Spleen (tissue), 11 donors: ENCODE results near the gene HLA-DPA1. TPM values are rescaled to one million over a fixed set of nuclear protein-coding genes. Genes with fewer than 3 reads are reported as not detected.
A peak's percentile ranks its signal among the peaks of the same experiment; 100 is the strongest.

ENCODE experiments used
- DNase-seq: peaks from one replicate; pipeline ENCODE4 v3.0.0-alpha.2; 2020
- H3K27ac ChIP-seq, 8 donors: fragments of 200-600 bp; sonication (generic) in 7 of 8; 1 replicate in 4 of 8; 2 replicates in 4 of 8; pipeline versions ENCODE4 v1.5.0 to v1.8.0; 2016 to 2021; ENCODE audit warnings: inconsistent platforms in 4 of 8, mild to moderate bottlenecking in 4 of 8, moderate library complexity in 1 of 8
- H3K27me3 ChIP-seq, 7 donors: fragments of 200-600 bp; sonication (generic) in 6 of 7; replicated peaks in 1 of 7; 1 replicate in 4 of 7; 2 replicates in 3 of 7; pipeline versions ENCODE4 v1.5.0 to v1.8.0; 2016 to 2021; ENCODE audit warnings: inconsistent platforms in 3 of 7, mild to moderate bottlenecking in 1 of 7
- H3K36me3 ChIP-seq, 6 donors: fragments of 200-600 bp; sonication (generic) in 5 of 6; 1 replicate in 4 of 6; 2 replicates in 2 of 6; pipeline versions ENCODE4 v1.5.0 to v1.8.0; 2016 to 2021; ENCODE audit warnings: inconsistent platforms in 2 of 6
- H3K4me1 ChIP-seq, 6 donors: fragments of 200-600 bp; sonication (generic) in 5 of 6; 1 replicate in 3 of 6; 2 replicates in 3 of 6; pipeline versions ENCODE4 v1.5.0 to v1.8.0; 2016 to 2021; ENCODE audit warnings: inconsistent platforms in 3 of 6
- H3K4me3 ChIP-seq, 8 donors: fragments of 200-600 bp; sonication (generic) in 7 of 8; 1 replicate in 4 of 8; 2 replicates in 4 of 8; pipeline versions ENCODE4 v1.5.0 to v1.8.0; 2016 to 2021; ENCODE audit warnings: inconsistent platforms in 4 of 8, mild to moderate bottlenecking in 4 of 8, moderate library complexity in 2 of 8
- H3K9me3 ChIP-seq, 8 donors: fragments of 200-600 bp; sonication (generic) in 7 of 8; 1 replicate in 4 of 8; 2 replicates in 4 of 8; pipeline versions ENCODE4 v1.5.0 to v1.8.0; 2016 to 2021; ENCODE audit warnings: inconsistent platforms in 4 of 8
- POLR2A ChIP-seq, 3 donors: fragments of 450-650 bp; IDR thresholded peaks; one replicate each; pipeline ENCODE4 v1.5.1; 2017; ENCODE audit warnings: antibody characterized with exemption in 3 of 3, mild to moderate bottlenecking in 1 of 3
- POLR2AphosphoS5 ChIP-seq, 3 donors: sonication (generic); formaldehyde crosslinking; IDR thresholded peaks; one replicate each; pipeline ENCODE4 v1.5.1; 2017; ENCODE audit warnings: antibody characterized with exemption in 3 of 3
- WGBS, 5 donors: extraction: QIAGEN DNeasy Blood & Tissue Kit in 3 of 5; methylation state at CpG; one replicate each; pipeline versions ENCODE4 v1.1.5 to v1.1.7; 2013 to 2018; 5-methylcytosine and 5-hydroxymethylcytosine counted together
- intact Hi-C: fragments of 100-400 bp; cut with DNase I; formaldehyde crosslinking; loops from one replicate; pipeline ENCODE4 v1.15.0; 2023; ENCODE audit warnings: low total_unique reads
- polyA plus RNA-seq, 3 donors: library from polyadenylated mRNA; stranded (reverse); fragments of 200-250 nt; gene quantifications; one replicate each; pipeline ENCODE4 v1.2.1, GENCODE V29; 2013
- total RNA-seq, 7 donors: library from RNA; depleted of rRNA in 3 of 7; stranded (reverse); fragments of >200 nt in 3 of 7; fragmentation: NEBNext Ultra II Directional in 4 of 7; extraction: Animal tissue kit (Norgen Biotek cat#: 25700) in 4 of 7; gene quantifications; one replicate each; pipeline versions ENCODE4 v1.1.0 to v1.2.1, GENCODE V29; 2016 to 2021
- TF ChIP-seq, protein P1 (sequence below), 11 experiments: fragments of 200-600 bp in 7 of 11; fragments of 450-650 bp in 4 of 11; sonication (generic) in 4 of 11; IDR thresholded peaks in 8 of 11; conservative IDR thresholded peaks in 3 of 11; 1 replicate in 7 of 11; 2 replicates in 4 of 11; pipeline versions ENCODE4 v1.4.0 to v1.8.0; 2016 to 2021; ENCODE audit warnings: antibody characterized with exemption in 11 of 11, inconsistent platforms in 4 of 11, mild to moderate bottlenecking in 1 of 11
- donor health status: healthy with polysubstance abuse.
- donor health status: DM: no; HTN: no; CAD: no; lungs with moderate emphysema.
- donor health status: DM: no; HTN: no; CAD: no.
- donor health status: Bipolar disorder and iron deficiency.
- donor health status: healthy.
- donor health status: DM: no; HTN: no; CAD: no.
- donor health status: DM: yes; HTN: yes; CAD: no.

Gene HLA-DPA1
- total and polyA plus RNA-seq, 10 donors, result 253 to 621 (median 494) TPM

GRCh38 chr6:33117811-33118277 is 44.4 kb upstream of the HLA-DPA1 start:
- Histone ChIP-seq H3K4me3 (no peak overlapping the region), H3K36me3 (no peaks in the 10 kb centered on the region), H3K27ac (no peak overlapping the region), H3K4me1 (peaks cover 0 to 49% (median 38%) of the 10 kb centered on the region in 6 donors), H3K27me3 (peaks cover 0 to 40% (median 26%) of the 10 kb centered on the region in 7 donors), H3K9me3 (peaks cover 0 to 2% (median 0%) of the 10 kb centered on the region in 8 donors)
- intact Hi-C loops, result no loop called here
- DNase-seq, result no peak
- 11 to 20% (median 15%) methylated on average over 9 of the region's 9 CpGs for WGBS, 5 donors
- TF ChIP-seq, protein P1, sequence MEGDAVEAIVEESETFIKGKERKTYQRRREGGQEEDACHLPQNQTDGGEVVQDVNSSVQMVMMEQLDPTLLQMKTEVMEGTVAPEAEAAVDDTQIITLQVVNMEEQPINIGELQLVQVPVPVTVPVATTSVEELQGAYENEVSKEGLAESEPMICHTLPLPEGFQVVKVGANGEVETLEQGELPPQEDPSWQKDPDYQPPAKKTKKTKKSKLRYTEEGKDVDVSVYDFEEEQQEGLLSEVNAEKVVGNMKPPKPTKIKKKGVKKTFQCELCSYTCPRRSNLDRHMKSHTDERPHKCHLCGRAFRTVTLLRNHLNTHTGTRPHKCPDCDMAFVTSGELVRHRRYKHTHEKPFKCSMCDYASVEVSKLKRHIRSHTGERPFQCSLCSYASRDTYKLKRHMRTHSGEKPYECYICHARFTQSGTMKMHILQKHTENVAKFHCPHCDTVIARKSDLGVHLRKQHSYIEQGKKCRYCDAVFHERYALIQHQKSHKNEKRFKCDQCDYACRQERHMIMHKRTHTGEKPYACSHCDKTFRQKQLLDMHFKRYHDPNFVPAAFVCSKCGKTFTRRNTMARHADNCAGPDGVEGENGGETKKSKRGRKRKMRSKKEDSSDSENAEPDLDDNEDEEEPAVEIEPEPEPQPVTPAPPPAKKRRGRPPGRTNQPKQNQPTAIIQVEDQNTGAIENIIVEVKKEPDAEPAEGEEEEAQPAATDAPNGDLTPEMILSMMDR (IDR thresholded peaks at IDR 0.05 in 8 of 11, conservative IDR thresholded peaks at IDR 0.05 in 3 of 11), result no peak
- TF ChIP-seq POLR2AphosphoS5 (IDR thresholded peaks at IDR 0.05) (no peak), POLR2A (IDR thresholded peaks at IDR 0.05) (no peak)

- peaks cover 0 to 57% (median 44%) of the 10 kb centered on the region in 6 donors for H3K4me1 ChIP-seq
- H3K36me3 ChIP-seq, result no peaks in the 10 kb centered on the region
- peak overlapping the region in 1 of 8 donors; percentile 35 for H3K4me3 ChIP-seq
- WGBS, 5 donors, result 6 to 19% (median 12%) methylated on average over 32 of the region's 32 CpGs
- TF ChIP-seq POLR2A (IDR thresholded peaks at IDR 0.05), result no peak
- no peak for TF ChIP-seq POLR2AphosphoS5 (IDR thresholded peaks at IDR 0.05)
- TF ChIP-seq, protein P1 (IDR thresholded peaks at IDR 0.05 in 8 of 11, conservative IDR thresholded peaks at IDR 0.05 in 3 of 11), result no peak
- DNase-seq, result peak; percentile 75
- no peak overlapping the region for H3K27ac ChIP-seq
- peaks cover 0 to 40% (median 26%) of the 10 kb centered on the region in 7 donors for H3K27me3 ChIP-seq
- intact Hi-C loops, result no loop called here
- no peaks in the 10 kb centered on the region for H3K9me3 ChIP-seq
Observed at GRCh38 chr6:33116841-33117711, 43.6 kb upstream of the HLA-DPA1 start.

DNA sequence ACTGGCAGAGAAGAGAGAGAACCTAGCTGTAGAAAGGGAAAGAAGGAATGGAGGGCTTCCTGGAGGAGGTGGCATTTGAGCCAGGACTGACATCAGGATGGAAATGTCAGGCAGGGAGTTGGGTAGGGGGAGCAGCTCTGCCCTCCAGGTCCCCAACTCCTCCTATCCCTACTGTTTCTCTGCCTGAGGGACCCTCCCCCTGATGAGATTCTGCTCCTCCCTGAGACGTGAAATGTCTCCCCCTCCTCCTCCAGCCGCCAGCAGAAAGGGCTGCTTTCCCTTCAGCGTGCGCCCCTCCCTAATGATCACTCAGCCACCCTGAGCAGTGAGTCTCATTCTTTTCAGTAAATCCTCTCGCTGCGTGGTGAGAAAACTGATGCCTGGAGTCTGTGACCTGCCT is 43.0 kb upstream of the HLA-DPA1 start:
- no peaks in the 10 kb centered on the region for H3K9me3 ChIP-seq
- 18 to 40% (median 27%) methylated on average over 6 of the region's 6 CpGs for WGBS, 5 donors
- no peak for TF ChIP-seq POLR2AphosphoS5 (IDR thresholded peaks at IDR 0.05)
- no peak for TF ChIP-seq POLR2A (IDR thresholded peaks at IDR 0.05)
- TF ChIP-seq, protein P1 (IDR thresholded peaks at IDR 0.05 in 8 of 11, conservative IDR thresholded peaks at IDR 0.05 in 3 of 11), result no peak
- intact Hi-C loops, result no loop called here
- H3K4me1 ChIP-seq, result peaks cover 0 to 60% (median 44%) of the 10 kb centered on the region in 6 donors
- no peak overlapping the region for H3K27ac ChIP-seq
- DNase-seq, result no peak
- H3K4me3 ChIP-seq, result no peak overlapping the region
- H3K27me3 ChIP-seq, result peaks cover 0 to 40% (median 26%) of the 10 kb centered on the region in 7 donors
- H3K36me3 ChIP-seq, result no peaks in the 10 kb centered on the region

DNA sequence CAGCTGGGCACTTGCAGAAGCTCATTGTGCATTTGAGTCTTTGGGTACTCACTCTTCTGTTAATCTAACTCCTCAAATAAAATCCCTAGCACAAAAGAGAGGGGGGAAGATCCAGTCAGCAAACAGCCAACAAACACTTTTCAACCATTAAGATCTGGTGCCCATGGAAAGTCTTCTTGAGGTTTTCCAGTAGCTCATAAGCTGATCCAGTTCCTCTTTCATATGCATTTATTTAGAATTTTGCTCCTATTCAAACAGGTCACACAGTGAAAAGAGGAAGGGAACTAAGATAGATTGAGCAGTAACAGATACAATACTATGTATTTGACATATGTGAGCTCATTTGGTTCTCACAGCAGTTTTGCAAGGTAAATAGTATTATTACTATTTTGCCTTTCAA is 41.0 kb upstream of the HLA-DPA1 start:
- peaks cover 0 to 60% (median 44%) of the 10 kb centered on the region in 6 donors for H3K4me1 ChIP-seq
- peak overlapping the region in 4 of 8 donors; percentile 14 to 85 (median 52) for H3K27ac ChIP-seq
- H3K4me3 ChIP-seq, result peak overlapping the region in 1 of 8 donors; percentile 51
- peaks cover 0 to 40% (median 26%) of the 10 kb centered on the region in 7 donors for H3K27me3 ChIP-seq
- no peak for DNase-seq
- no peaks in the 10 kb centered on the region for H3K9me3 ChIP-seq
- TF ChIP-seq POLR2A (IDR thresholded peaks at IDR 0.05) (no peak), POLR2AphosphoS5 (IDR thresholded peaks at IDR 0.05) (no peak)
- TF ChIP-seq, protein P1 (IDR thresholded peaks at IDR 0.05 in 8 of 11, conservative IDR thresholded peaks at IDR 0.05 in 3 of 11), result no peak
- H3K36me3 ChIP-seq, result no peaks in the 10 kb centered on the region
- intact Hi-C loops, result no loop called here
